Liver (tissue), 9 donors: Measurements from ENCODE around the gene SLC25A48. TPM values are rescaled to one million over a fixed set of nuclear protein-coding genes. Genes with fewer than 3 reads are reported as not detected.

Experiments
- DNase-seq: peaks from one replicate; pipeline ENCODE4 v3.0.0-alpha.2; 2017; ENCODE audit warnings: low spot score
- H3K27ac ChIP-seq, 2 donors: one replicate each; pipeline ENCODE4 v1.7.0; 2013; ENCODE audit warnings: inconsistent platforms in 2 of 2, low read length in 2 of 2, control low read depth in 1 of 2, low read depth in 1 of 2, mild to moderate bottlenecking in 1 of 2
- H3K27me3 ChIP-seq, 4 donors: one replicate each; pipeline versions ENCODE4 v1.6.1 to v1.7.0; 2013; ENCODE audit warnings: low read length in 3 of 4, inconsistent platforms in 1 of 4, mild to moderate bottlenecking in 1 of 4, moderate library complexity in 1 of 4; ENCODE audit not compliant: control insufficient read depth in 4 of 4, insufficient read depth in 4 of 4
- H3K36me3 ChIP-seq, 4 donors: one replicate each; pipeline versions ENCODE4 v1.6.1 to v1.7.0; 2013; ENCODE audit warnings: low read length in 3 of 4, mild to moderate bottlenecking in 3 of 4, low read depth in 1 of 4, moderate library complexity in 1 of 4; ENCODE audit not compliant: control insufficient read depth in 4 of 4, insufficient read depth in 3 of 4
- H3K4me1 ChIP-seq, 4 donors: one replicate each; pipeline versions ENCODE4 v1.6.1 to v1.7.0; 2013; ENCODE audit warnings: low read length in 3 of 4, mild to moderate bottlenecking in 3 of 4, moderate library complexity in 1 of 4; ENCODE audit not compliant: control insufficient read depth in 4 of 4, insufficient read depth in 4 of 4
- H3K4me3 ChIP-seq, 3 donors: one replicate each; pipeline versions ENCODE4 v1.6.1 to v1.7.0; 2013; ENCODE audit warnings: low read length in 3 of 3, control low read depth in 1 of 3, low read depth in 1 of 3, mild to moderate bottlenecking in 1 of 3
- H3K9ac ChIP-seq, 2 donors: one replicate each; pipeline ENCODE4 v1.7.0; 2013; ENCODE audit warnings: low read length in 2 of 2, mild to moderate bottlenecking in 2 of 2, moderate library complexity in 2 of 2, control low read depth in 1 of 2, low read depth in 1 of 2
- H3K9me3 ChIP-seq, 4 donors: one replicate each; pipeline versions ENCODE4 v1.6.1 to v1.7.0; 2013; ENCODE audit warnings: low read length in 3 of 4; ENCODE audit not compliant: control insufficient read depth in 4 of 4
- CTCF ChIP-seq: fragments of 150-350 bp; IDR thresholded peaks from 2 replicates; pipeline ENCODE4 v1.5.1; 2017; ENCODE audit warnings: improper control_type of control experiment, low read depth, low read length; ENCODE audit not compliant: missing input control
- EGR1 ChIP-seq, 2 donors: IDR thresholded peaks; 2 replicates each; pipeline ENCODE4 v1.6.1; 2016 to 2018; ENCODE audit warnings: antibody characterized with exemption in 2 of 2, low read depth in 2 of 2
- FOXA1 ChIP-seq: IDR thresholded peaks from 2 replicates; pipeline ENCODE4 v1.6.1; 2016; ENCODE audit warnings: antibody characterized with exemption
- FOXA2 ChIP-seq: IDR thresholded peaks from 2 replicates; pipeline ENCODE4 v1.6.1; 2016; ENCODE audit warnings: antibody characterized with exemption
- GABPA ChIP-seq, 2 donors: IDR thresholded peaks in 1 of 2; conservative IDR thresholded peaks in 1 of 2; 2 replicates each; pipeline ENCODE4 v1.6.1; 2016; ENCODE audit warnings: antibody characterized with exemption in 2 of 2, mild to moderate bottlenecking in 1 of 2, moderate library complexity in 1 of 2
- HNF4A ChIP-seq, 2 donors: conservative IDR thresholded peaks; 2 replicates each; pipeline ENCODE4 v1.6.1; 2016; ENCODE audit warnings: antibody characterized with exemption in 2 of 2, mild to moderate bottlenecking in 2 of 2
- HNF4G ChIP-seq: IDR thresholded peaks from 2 replicates; pipeline ENCODE4 v1.6.1; 2016; ENCODE audit warnings: antibody characterized with exemption
- JUND ChIP-seq, 2 donors: IDR thresholded peaks; 2 replicates each; pipeline ENCODE4 v1.6.1; 2016; ENCODE audit warnings: antibody characterized with exemption in 2 of 2
- NR2F2 ChIP-seq: IDR thresholded peaks from 2 replicates; pipeline ENCODE4 v1.6.1; 2016; ENCODE audit warnings: antibody characterized with exemption
- RAD21 ChIP-seq, 2 donors: IDR thresholded peaks; 2 replicates each; pipeline ENCODE4 v1.6.1; 2016; ENCODE audit warnings: antibody characterized with exemption in 2 of 2, mild to moderate bottlenecking in 2 of 2
- REST ChIP-seq: IDR thresholded peaks from 2 replicates; pipeline ENCODE4 v1.6.1; 2016; ENCODE audit warnings: antibody characterized with exemption, mild to moderate bottlenecking
- RXRA ChIP-seq, 2 donors: IDR thresholded peaks; 2 replicates each; pipeline ENCODE4 v1.6.1; 2017 to 2018; ENCODE audit warnings: antibody characterized with exemption in 2 of 2, mild to moderate bottlenecking in 1 of 2
- SP1 ChIP-seq: IDR thresholded peaks from 2 replicates; pipeline ENCODE4 v1.6.1; 2018; ENCODE audit warnings: antibody characterized with exemption, mild to moderate bottlenecking
- TAF1 ChIP-seq: conservative IDR thresholded peaks from 2 replicates; pipeline ENCODE4 v1.6.1; 2016; ENCODE audit warnings: antibody characterized with exemption, mild to moderate bottlenecking
- YY1 ChIP-seq: IDR thresholded peaks from 2 replicates; pipeline ENCODE4 v1.6.1; 2016; ENCODE audit warnings: antibody characterized with exemption, mild to moderate bottlenecking
- WGBS: extraction: QIAGEN DNeasy Blood & Tissue Kit; methylation state at CpG from one replicate; pipeline ENCODE4 v1.1.7; 2013; 5-methylcytosine and 5-hydroxymethylcytosine counted together
- polyA plus RNA-seq, 2 donors: library from polyadenylated mRNA; stranded (reverse) in 1 of 2; unstranded in 1 of 2; fragments of 200-250 nt in 1 of 2; fragments of >200 nt in 1 of 2; fragmentation: Nextera tagmentation in 1 of 2; extraction: Ambion mirVana in 1 of 2; gene quantifications; one replicate each; pipeline versions ENCODE4 v1.2.1 to v1.2.3, GENCODE V29; 2013 to 2015
- total RNA-seq, 2 donors: library from RNA; depleted of rRNA; stranded (reverse); fragments of >200 nt; gene quantifications; one replicate each; pipeline ENCODE4 v1.2.3, GENCODE V29; 2014
- TF ChIP-seq, protein P1 (sequence below): IDR thresholded peaks from 2 replicates; pipeline ENCODE4 v1.6.1; 2016; ENCODE audit warnings: antibody characterized with exemption
- TF ChIP-seq, protein P2 (sequence below): IDR thresholded peaks from 2 replicates; pipeline ENCODE4 v1.6.1; 2016; ENCODE audit warnings: antibody characterized with exemption
- TF ChIP-seq, protein P3 (sequence below): IDR thresholded peaks from 2 replicates; pipeline ENCODE4 v1.6.1; 2016; ENCODE audit warnings: antibody characterized with exemption
- donor health status: healthy.
- donor health status: healthy.
- donor health status: healthy.
- donor health status: healthy.
- donor health status: healthy.

The SLC25A48 gene
- total and polyA plus RNA-seq, 4 donors: 0.24 to 1.1 (median 0.72) TPM

GRCh38 chr5:135813758-135814157, 20.7 kb upstream of the SLC25A48 start (continued):
- TF ChIP-seq, protein P1, sequence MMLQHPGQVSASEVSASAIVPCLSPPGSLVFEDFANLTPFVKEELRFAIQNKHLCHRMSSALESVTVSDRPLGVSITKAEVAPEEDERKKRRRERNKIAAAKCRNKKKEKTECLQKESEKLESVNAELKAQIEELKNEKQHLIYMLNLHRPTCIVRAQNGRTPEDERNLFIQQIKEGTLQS: no peak
- TF ChIP-seq, protein P2, sequence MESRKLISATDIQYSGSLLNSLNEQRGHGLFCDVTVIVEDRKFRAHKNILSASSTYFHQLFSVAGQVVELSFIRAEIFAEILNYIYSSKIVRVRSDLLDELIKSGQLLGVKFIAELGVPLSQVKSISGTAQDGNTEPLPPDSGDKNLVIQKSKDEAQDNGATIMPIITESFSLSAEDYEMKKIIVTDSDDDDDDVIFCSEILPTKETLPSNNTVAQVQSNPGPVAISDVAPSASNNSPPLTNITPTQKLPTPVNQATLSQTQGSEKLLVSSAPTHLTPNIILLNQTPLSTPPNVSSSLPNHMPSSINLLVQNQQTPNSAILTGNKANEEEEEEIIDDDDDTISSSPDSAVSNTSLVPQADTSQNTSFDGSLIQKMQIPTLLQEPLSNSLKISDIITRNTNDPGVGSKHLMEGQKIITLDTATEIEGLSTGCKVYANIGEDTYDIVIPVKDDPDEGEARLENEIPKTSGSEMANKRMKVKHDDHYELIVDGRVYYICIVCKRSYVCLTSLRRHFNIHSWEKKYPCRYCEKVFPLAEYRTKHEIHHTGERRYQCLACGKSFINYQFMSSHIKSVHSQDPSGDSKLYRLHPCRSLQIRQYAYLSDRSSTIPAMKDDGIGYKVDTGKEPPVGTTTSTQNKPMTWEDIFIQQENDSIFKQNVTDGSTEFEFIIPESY: no peak
- TF ChIP-seq JUND (IDR thresholded peaks at IDR 0.05): no peak

DNA sequence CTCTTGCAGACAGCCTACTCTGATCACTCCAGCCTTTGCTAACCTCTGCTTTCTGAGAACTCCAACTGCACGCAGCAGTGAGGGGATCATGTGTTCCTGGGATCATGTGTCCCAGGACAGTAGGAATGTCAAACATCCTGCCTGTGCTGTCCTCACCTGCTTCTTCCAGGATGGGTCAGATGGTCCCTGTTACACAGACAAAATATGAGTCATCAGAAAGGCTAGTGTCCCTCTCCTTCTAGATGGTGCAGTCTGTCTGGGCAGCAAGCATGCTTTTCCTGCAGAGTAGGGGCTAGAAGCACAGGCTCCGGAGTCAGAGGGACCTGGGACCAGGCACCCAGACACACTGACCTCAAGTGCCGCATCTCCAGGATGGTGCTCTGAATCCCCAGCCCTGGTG, 20.1 kb upstream of the SLC25A48 start:
- Histone ChIP-seq H3K27ac (no peak overlapping the region), H3K36me3 (no peaks in the 10 kb centered on the region), H3K9me3 (no peaks in the 10 kb centered on the region), H3K9ac (no peak overlapping the region), H3K4me3 (no peak overlapping the region), H3K4me1 (no peaks in the 10 kb centered on the region), H3K27me3 (peaks cover 0 to 4% (median 0%) of the 10 kb centered on the region in 4 donors)
- TF ChIP-seq GABPA (IDR thresholded peaks at IDR 0.05 in 1 of 2, conservative IDR thresholded peaks at IDR 0.05 in 1 of 2): no peak
- TF ChIP-seq REST: no peak
- TF ChIP-seq, protein P3, sequence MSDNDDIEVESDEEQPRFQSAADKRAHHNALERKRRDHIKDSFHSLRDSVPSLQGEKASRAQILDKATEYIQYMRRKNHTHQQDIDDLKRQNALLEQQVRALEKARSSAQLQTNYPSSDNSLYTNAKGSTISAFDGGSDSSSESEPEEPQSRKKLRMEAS: no peak
- TF ChIP-seq FOXA1: no peak
- TF ChIP-seq RAD21 (IDR thresholded peaks at IDR 0.05): no peak
- TF ChIP-seq RXRA (IDR thresholded peaks at IDR 0.05): no peak
- no peak for TF ChIP-seq HNF4A (conservative IDR thresholded peaks at IDR 0.05)
- no peak for TF ChIP-seq SP1
- TF ChIP-seq JUND (IDR thresholded peaks at IDR 0.05): no peak
- TF ChIP-seq NR2F2: no peak
- TF ChIP-seq HNF4G: no peak
- TF ChIP-seq, protein P1: no peak
- TF ChIP-seq YY1: no peak
- TF ChIP-seq CTCF: no peak
- no peak for TF ChIP-seq EGR1 (IDR thresholded peaks at IDR 0.05; ENCODE audit: low read depth in 2 of 2)
- no peak for TF ChIP-seq FOXA2
- TF ChIP-seq TAF1: no peak
- TF ChIP-seq, protein P2: no peak
- no peak for DNase-seq
- 89% methylated on average over 3 of the region's 3 CpGs for WGBS
